GM10847 (cell line): ENCODE measurements around the gene THAP8.

Experiments
- POLR2A ChIP-seq: IDR thresholded peaks from 2 replicates; pipeline ENCODE4 v1.6.1; 2011; ENCODE audit not compliant: insufficient read length; ENCODE audit errors: extremely low read depth

Gene THAP8

GRCh38 chr19:36079389-36079945, 25.4 kb upstream of the THAP8 start:
- no peak for TF ChIP-seq POLR2A

GRCh38 chr19:36073121-36073876, 19.2 kb upstream of the THAP8 start:
- no peak for TF ChIP-seq POLR2A

- no peak for TF ChIP-seq POLR2A
These were observed 18.0 kb upstream of the THAP8 start for GRCh38 chr19:36072081-36072480.

- TF ChIP-seq POLR2A: no peak
These were observed 13.6 kb upstream of the THAP8 start for GRCh38 chr19:36067681-36068080.

GRCh38 chr19:36064826-36065225, 10.7 kb upstream of the THAP8 start:
- no peak for TF ChIP-seq POLR2A

- no peak for TF ChIP-seq POLR2A
These were observed 7.3 kb upstream of the THAP8 start for GRCh38 chr19:36061367-36061766.

GRCh38 chr19:36060430-36060829, 6.3 kb upstream of the THAP8 start:
- TF ChIP-seq POLR2A: no peak

GRCh38 chr19:36059180-36059910, 5.3 kb upstream of the THAP8 start:
- TF ChIP-seq POLR2A: no peak

- no peak for TF ChIP-seq POLR2A
These were observed 4.5 kb upstream of the THAP8 start for GRCh38 chr19:36058481-36059179.

GRCh38 chr19:36054733-36055686, 925 bp upstream of the THAP8 start, which contains the start of gene WDR62:
WDR62 (plus strand) TSS chr19:36054897; CDS start chr19:36054972, 75 bp downstream.
- TF ChIP-seq POLR2A: peak; percentile 50

GRCh38 chr19:36051637-36052036, 2.4 kb downstream of the THAP8 start:
- TF ChIP-seq POLR2A: no peak

GRCh38 chr19:36051236-36051635, 2.8 kb downstream of the THAP8 start:
- TF ChIP-seq POLR2A: no peak

GRCh38 chr19:36049080-36049698, 4.9 kb downstream of the THAP8 start:
- TF ChIP-seq POLR2A: no peak

GRCh38 chr19:36047835-36048234, 6.2 kb downstream of the THAP8 start:
- TF ChIP-seq POLR2A: no peak
